IPS DF 6.9 (cell line): Measurements from ENCODE around the gene PSMB8.

Experiments
- DNase-seq: peaks from one replicate; pipeline ENCODE4 v3.0.0-alpha.2; 2013; ENCODE audit warnings: low read depth, low spot score
- H3K27ac ChIP-seq: one replicate; pipeline ENCODE4 v1.5.1; 2013; ENCODE audit warnings: low read length, control low read depth
- H3K27me3 ChIP-seq: 2 replicates; pipeline ENCODE4 v1.6.1; 2013; ENCODE audit warnings: mild to moderate bottlenecking, low read length; ENCODE audit not compliant: control insufficient read depth, insufficient read depth
- H3K36me3 ChIP-seq: 2 replicates; pipeline ENCODE4 v1.6.1; 2013; ENCODE audit warnings: low read length; ENCODE audit not compliant: control insufficient read depth, insufficient read depth
- H3K4me1 ChIP-seq: 2 replicates; pipeline ENCODE4 v1.6.1; 2013; ENCODE audit warnings: low read length; ENCODE audit not compliant: control insufficient read depth, insufficient read depth
- H3K4me3 ChIP-seq: 2 replicates; pipeline ENCODE4 v1.5.1; 2013; ENCODE audit warnings: mild to moderate bottlenecking, low read length
- H3K9me3 ChIP-seq: 2 replicates; pipeline ENCODE4 v1.6.1; 2013; ENCODE audit warnings: low read length, inconsistent platforms; ENCODE audit not compliant: control insufficient read depth, insufficient read depth
- WGBS: extraction: QIAGEN DNeasy Blood & Tissue Kit; methylation state at CpG from one replicate; pipeline ENCODE4 v1.1.7; 2013; ENCODE audit warnings: mixed read lengths, missing lambda C conversion rate; ENCODE audit not compliant: insufficient read length, insufficient coverage; 5-methylcytosine and 5-hydroxymethylcytosine counted together

Gene PSMB8

DNA sequence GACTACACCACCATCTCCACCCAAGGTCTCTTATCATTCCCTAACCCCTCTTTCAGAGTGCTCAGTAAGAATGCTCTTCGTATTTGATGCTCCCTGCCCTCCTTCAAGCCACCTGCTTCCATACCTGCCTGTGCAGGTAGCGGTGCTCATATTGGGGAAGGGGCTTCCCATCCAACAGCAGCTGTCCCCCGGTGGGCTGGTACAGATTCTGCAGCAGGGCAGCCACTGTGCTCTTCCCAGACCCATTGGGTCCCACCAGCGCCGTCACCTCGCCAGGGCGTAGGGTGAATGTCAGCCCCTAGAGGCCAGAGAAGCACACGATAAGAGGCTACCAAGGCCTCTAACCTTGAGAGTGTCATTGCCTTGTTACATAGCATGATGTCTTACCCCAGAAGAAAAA is 3.9 kb upstream of the PSMB8 start:
- WGBS = no CpG with 5 or more reads among the region's 8 CpGs
- H3K4me3 ChIP-seq = no peak overlapping the region
- H3K4me1 ChIP-seq = no peaks in the 10 kb centered on the region
- peaks cover 4% of the 10 kb centered on the region; the same call in 1 of the 2 replicates for H3K27me3 ChIP-seq
- DNase-seq = no peak
- no peak overlapping the region for H3K27ac ChIP-seq
- H3K9me3 ChIP-seq = no peaks in the 10 kb centered on the region
- no peaks in the 10 kb centered on the region for H3K36me3 ChIP-seq

DNA sequence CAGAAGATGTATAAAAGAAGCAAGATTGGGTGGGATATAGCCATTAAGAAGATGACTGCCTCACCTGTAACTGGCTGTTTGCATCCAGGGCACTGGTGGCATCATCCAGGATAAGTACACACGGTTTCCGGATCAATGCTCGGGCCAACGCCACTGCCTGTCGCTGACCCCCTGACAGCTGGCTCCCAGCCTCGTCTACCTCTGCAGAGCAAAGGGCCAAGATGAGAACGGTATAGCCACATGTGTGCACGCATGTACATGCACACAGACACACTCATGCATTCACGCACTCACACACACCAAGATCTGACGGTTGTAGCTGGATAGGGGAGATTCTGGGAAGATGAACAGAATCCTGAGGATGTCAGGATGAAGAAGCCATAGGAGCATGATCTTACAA is 3.2 kb upstream of the PSMB8 start:
- no CpG with 5 or more reads among the region's 10 CpGs for WGBS
- H3K9me3 ChIP-seq = no peaks in the 10 kb centered on the region
- no peaks in the 10 kb centered on the region for H3K4me1 ChIP-seq
- H3K27me3 ChIP-seq = no peaks in the 10 kb centered on the region; the same call in 1 of the 2 replicates
- no peaks in the 10 kb centered on the region for H3K36me3 ChIP-seq
- no peak overlapping the region for H3K4me3 ChIP-seq
- DNase-seq = no peak
- no peak overlapping the region for H3K27ac ChIP-seq

DNA sequence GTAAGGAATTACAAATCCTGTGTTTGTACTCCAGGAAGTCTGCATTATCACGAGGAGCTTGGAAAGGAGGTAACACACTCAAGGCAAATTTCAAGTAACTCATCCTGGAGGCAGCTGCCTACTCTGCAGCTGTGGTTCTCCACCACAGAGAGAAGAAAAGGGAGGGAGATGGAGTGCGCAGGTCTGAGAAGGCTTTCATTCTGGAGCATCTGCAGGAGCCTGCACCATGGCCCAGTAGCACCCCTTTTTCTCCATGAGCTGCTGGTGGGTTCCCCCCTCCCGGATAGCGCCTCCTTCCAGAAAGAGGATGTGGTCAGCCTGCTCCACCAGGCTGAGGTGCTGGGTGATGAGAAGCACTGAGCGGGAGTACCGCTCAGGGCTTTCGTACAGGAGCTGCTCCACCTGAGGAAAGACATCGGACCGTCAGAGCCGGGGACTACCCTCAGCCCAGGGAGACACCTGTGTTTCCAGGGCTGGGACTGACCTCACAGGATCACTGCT is 1.6 kb upstream of the PSMB8 start:
- Histone ChIP-seq H3K4me1 (no peaks in the 10 kb centered on the region), H3K36me3 (no peaks in the 10 kb centered on the region)

DNA sequence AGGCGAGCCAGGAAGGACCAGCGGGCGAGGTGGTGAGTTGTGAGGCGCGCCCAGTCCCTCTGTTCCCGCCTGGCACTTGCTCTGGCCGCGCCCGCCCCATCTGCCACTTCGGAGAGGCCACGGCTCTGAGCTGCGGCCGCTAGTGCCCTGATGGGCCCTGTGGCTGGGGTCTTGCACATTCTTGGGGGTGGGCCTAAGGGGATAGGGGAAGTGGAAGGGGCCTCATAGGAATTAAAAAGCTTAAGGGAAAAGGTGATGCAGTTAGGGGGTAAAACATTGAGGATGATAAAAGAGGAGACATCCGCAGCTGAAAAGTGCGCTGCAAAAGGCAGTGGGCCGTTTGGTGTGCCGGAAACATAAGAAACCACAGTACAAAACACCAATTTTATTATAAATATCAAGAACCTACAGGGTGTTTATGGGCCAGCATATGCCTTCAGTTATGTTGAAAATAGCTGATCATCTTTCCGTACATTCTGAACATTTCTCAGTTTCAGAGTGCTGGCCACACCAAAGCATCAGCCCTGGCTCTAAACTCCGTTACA is 1.1 kb upstream of the PSMB8 start:
- Histone ChIP-seq H3K27me3 (no peaks in the 10 kb centered on the region), H3K27ac (no peak overlapping the region), H3K4me3 (peak overlapping the region; percentile 9; the same call in 1 of the 2 replicates), H3K36me3 (no peaks in the 10 kb centered on the region), H3K9me3 (no peaks in the 10 kb centered on the region), H3K4me1 (no peaks in the 10 kb centered on the region)
- DNase-seq = no peak
- WGBS = no CpG with 5 or more reads among the region's 19 CpGs

More for the DNA sequence above, 1.6 kb upstream of the PSMB8 start:
- WGBS = no CpG with 5 or more reads among the region's 10 CpGs
- DNase-seq = no peak
- Histone ChIP-seq H3K27me3 (no peaks in the 10 kb centered on the region), H3K27ac (no peak overlapping the region), H3K4me3 (no peak overlapping the region), H3K9me3 (no peaks in the 10 kb centered on the region)

DNA sequence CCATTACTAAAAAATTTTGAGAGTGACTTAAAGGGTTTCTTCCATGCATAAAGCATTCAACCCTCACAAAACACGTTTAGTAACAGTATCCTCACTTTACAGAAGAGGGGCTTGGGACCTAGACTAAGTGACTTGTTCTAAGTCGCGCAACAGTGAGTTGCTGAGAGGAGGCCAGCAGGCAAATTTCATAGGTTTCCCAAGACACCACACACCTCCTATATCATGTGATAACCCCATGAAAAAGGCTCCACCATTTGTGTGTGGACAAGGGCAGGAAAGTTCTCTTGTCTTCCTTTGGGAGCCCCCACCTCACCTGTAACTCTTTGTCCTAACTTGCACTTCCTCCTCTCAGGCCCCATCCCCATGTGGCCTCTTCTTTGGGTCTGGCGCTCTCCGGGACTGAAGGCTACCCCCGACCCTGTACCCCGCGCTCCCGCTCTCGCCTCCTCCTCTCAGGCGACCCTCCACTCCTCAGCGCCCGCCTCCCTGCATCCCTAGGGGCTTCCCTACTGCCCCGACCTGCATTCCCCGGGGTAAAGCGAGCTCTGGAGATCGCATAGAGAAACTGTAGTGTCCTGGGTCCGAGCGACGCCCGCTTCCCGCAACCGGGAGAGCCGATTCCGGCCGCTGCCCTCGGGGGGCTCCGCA is 392 bp downstream of the PSMB8 start:
- Histone ChIP-seq H3K9me3 (no peaks in the 10 kb centered on the region), H3K4me1 (no peaks in the 10 kb centered on the region), H3K27me3 (no peaks in the 10 kb centered on the region), H3K27ac (no peak overlapping the region), H3K36me3 (no peaks in the 10 kb centered on the region), H3K4me3 (peak overlapping the region; percentile 67; the same call in 1 of the 2 replicates)
- no CpG with 5 or more reads among the region's 28 CpGs for WGBS
- no peak for DNase-seq

DNA sequence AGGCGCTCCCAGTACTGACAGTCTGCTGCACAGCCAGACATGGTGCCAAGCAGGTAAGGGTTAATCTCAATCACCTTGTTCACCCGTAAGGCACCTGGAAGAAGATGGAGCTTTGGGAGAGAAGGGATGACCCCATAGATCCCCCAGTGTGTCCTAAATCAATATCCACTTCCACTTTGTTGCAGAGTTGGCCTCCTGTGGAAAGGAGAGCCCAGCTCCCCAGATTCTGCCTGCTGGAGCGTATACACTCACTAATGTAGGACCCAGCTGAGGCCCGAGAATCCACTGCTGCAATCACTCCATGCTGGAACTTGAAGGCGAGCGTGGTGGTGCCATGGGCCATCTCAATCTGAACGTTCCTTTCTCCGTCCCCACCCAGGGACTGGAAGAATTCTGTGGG is 1.2 kb downstream of the PSMB8 start:
- DNase-seq = no peak
- no CpG with 5 or more reads among the region's 8 CpGs for WGBS
- no peak overlapping the region for H3K27ac ChIP-seq
- H3K9me3 ChIP-seq = no peaks in the 10 kb centered on the region
- H3K36me3 ChIP-seq = no peaks in the 10 kb centered on the region
- no peak overlapping the region for H3K4me3 ChIP-seq
- H3K4me1 ChIP-seq = no peaks in the 10 kb centered on the region
- no peaks in the 10 kb centered on the region for H3K27me3 ChIP-seq

DNA sequence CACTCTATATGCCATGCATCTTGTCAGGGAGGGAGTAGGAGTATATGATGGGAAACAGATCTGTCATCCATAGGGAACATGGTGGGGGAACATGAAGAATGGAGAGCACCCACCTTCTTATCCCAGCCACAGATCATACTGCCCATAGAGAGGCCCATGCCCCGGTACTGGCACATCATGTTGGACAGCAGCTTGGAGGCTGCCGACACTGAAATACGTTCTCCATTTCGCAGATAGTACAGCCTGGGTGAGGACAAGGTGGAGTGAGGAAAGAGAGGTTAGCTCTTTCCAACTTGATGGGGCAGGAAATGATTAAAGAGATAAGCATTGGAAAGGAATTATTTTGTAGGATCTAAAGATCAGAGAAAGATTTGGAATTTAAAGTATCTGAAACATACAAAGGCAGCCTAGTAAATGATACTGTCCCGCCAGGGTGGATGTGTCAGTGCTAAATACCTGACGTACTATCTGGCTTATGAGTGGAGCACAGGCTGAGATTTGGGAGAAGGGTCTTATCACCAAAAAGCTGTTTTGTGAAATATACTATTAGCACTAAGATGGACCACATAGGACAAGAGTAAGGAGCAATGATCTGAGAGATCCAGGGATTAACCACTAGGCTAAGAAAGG is 1.7 kb downstream of the PSMB8 start:
- Histone ChIP-seq H3K4me1 (no peaks in the 10 kb centered on the region), H3K27ac (no peak overlapping the region), H3K36me3 (no peaks in the 10 kb centered on the region), H3K27me3 (no peaks in the 10 kb centered on the region), H3K4me3 (no peak overlapping the region), H3K9me3 (no peaks in the 10 kb centered on the region)
- DNase-seq = no peak
- WGBS = no CpG with 5 or more reads among the region's 6 CpGs

DNA sequence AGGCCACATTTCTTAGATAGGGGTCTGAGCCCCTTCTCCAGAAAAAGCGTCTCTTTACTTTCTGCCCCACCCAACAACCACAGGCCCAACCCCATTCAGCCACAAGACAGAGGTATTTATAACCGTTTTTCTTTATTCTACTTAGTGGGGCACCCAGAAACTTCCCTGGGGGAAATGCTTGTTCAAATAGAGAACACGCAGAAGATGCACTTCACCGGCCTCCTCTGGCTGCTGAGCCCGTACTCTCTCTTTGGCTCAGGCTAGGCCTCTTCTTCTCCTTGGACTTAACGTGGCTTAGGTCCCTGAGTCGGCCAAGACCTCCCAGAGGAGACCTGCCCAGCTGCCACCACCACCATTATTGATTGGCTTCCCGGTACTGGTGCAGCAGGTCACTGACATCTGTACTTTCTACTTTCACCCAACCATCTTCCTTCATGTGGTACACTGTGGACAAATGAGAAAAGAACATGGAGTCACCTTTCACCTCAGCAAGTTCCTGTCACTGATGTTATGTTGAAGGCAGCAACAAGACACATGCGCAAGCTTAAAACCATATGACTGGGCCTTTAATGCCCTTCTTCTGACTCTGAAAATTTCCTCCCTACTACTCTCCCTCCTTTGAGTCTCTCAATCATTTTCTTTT is 3.1 kb downstream of the PSMB8 start:
- H3K27ac ChIP-seq = no peak overlapping the region

DNA sequence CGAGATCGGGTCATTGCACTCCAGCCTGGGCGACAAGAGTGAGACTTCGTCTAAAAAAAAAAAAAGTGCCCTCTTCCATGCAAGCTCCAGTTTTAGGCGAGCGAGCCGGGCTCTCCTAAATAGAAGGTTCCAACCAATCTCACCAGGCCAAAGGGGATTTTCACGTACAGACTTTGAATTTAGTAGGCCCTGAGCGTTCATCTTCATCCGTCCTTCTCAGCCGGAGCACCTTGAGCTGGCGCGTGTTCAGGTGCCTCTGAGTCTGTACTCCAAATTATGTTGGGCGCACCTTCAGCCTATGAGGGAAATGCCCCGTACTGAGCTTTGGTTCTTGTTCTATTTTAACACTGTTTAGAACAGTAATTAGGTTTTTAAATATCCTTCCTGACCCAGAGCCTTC is 4.5 kb downstream of the PSMB8 start:
- H3K27me3 ChIP-seq = no peaks in the 10 kb centered on the region
- DNase-seq = no peak
- no peaks in the 10 kb centered on the region for H3K9me3 ChIP-seq
- no peaks in the 10 kb centered on the region for H3K4me1 ChIP-seq
- H3K36me3 ChIP-seq = no peaks in the 10 kb centered on the region
- H3K27ac ChIP-seq = no peak overlapping the region
- no CpG with 5 or more reads among the region's 15 CpGs for WGBS
- H3K4me3 ChIP-seq = no peak overlapping the region

More for the DNA sequence above, 3.1 kb downstream of the PSMB8 start:
- H3K36me3 ChIP-seq = no peaks in the 10 kb centered on the region
- H3K9me3 ChIP-seq = no peaks in the 10 kb centered on the region
- DNase-seq = no peak
- H3K4me1 ChIP-seq = no peaks in the 10 kb centered on the region
- WGBS = no CpG with 5 or more reads among the region's 9 CpGs
- no peaks in the 10 kb centered on the region for H3K27me3 ChIP-seq
- H3K4me3 ChIP-seq = no peak overlapping the region

DNA sequence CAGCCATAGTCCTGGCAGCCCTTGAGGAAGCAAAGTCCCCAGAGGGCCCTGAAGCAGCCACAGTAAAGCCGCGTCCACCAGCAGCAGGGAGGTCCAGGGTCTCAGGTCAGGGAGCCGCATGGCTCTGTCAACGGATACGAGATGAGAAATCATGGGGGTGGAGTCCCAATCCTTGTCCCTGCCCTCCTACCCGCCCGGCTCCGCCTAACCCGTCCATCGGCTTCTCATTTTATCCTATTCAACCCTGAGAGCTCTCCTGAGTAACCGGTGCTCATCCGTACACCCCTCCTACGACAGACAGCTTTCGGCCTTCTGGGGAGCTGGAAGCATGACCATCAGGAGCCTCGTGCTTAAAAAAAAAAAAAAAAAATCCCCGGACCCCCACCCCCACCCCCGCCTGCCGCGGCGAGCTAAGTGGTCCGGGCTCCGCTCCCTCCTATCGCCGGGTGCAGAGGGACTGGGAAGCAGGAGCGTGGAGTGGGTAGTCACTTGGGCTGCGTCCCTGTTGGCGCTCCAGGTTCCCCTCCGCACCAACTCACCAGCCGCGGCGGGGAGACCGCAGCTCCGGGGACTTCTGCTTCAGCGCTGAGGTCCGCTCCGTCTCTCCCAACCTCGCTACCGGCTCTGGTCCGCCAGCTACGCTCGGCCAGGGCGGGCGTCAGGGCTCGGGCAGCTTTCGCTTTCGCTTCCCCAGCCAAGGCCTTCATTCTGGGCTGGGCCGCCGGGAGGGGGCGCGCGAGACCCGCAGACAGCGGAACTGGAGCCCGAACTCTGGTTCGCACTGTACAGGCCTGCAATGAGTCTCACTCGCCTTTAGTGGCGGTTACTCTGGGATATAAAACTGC is 5.5 kb downstream of the PSMB8 start, which contains the start of gene TAP2:
Gene TAP2, minus strand, starts transcription at position 626 of the 845 bp plus-strand sequence. Its CDS starts 506 bp downstream, at position 120.
- peak within 1 kb of the TSS; percentile 68; the same call in 1 of the 2 replicates for H3K4me3 ChIP-seq
- H3K27ac ChIP-seq = no peak within 1 kb of the TSS
- no peaks in the 10 kb centered on the region for H3K36me3 ChIP-seq
- H3K27me3 ChIP-seq = no peaks in the 10 kb centered on the region
- no peaks in the 10 kb centered on the region for H3K9me3 ChIP-seq
- no CpG with 5 or more reads among the region's 57 CpGs for WGBS
- no peaks in the 10 kb centered on the region for H3K4me1 ChIP-seq
- DNase-seq = no peak
